ENCODE results near the gene PRCD. TPM values are rescaled to one million over a fixed set of nuclear protein-coding genes. Genes with fewer than 3 reads are reported as not detected.

PRCD gene
- total and polyA plus RNA-seq, 5 donors from 2014 or later: 0.52 TPM; not detected in 4

GRCh38 chr17:76495663-76496400 lies 44.0 kb upstream of the PRCD start:
- no peak overlapping the region for H3K27ac Mint-ChIP-seq
- H3K4me3 Mint-ChIP-seq: no peak overlapping the region
- Histone ChIP-seq H3K4me3 (ENCODE audit: low read depth, low read length) (no peak overlapping the region), H3K36me3 (ENCODE audit: control insufficient read depth, insufficient read depth, low read length) (no peaks in the 10 kb centered on the region), H3K4me1 (ENCODE audit: control insufficient read depth, insufficient read depth, low read length, poor library complexity, severe bottlenecking) (peaks cover 32% of the 10 kb centered on the region), H3K27ac (ENCODE audit: insufficient read depth, low read length, poor library complexity, severe bottlenecking) (no peak overlapping the region), H3K9me3 (ENCODE audit: control insufficient read depth in 2 of 2, low read length in 2 of 2) (no peaks in the 10 kb centered on the region), H3K27me3 (ENCODE audit: control insufficient read depth, insufficient read depth, low read length) (no peaks in the 10 kb centered on the region)
- H3K27me3 Mint-ChIP-seq: no peaks in the 10 kb centered on the region
- DNase-seq (no peak), ATAC-seq (ENCODE audit: low read depth in 2 of 2) (no peak)
- H3K9me3 Mint-ChIP-seq: no peaks in the 10 kb centered on the region
- H3K4me1 Mint-ChIP-seq: peaks cover 0 to 50% (median 20%) of the 10 kb centered on the region in 4 donors
- H3K36me3 Mint-ChIP-seq: no peaks in the 10 kb centered on the region

GRCh38 chr17:76496464-76496863 lies 43.4 kb upstream of the PRCD start:
- Histone ChIP-seq H3K4me3 (ENCODE audit: low read depth, low read length) (no peak overlapping the region), H3K36me3 (ENCODE audit: control insufficient read depth, insufficient read depth, low read length) (no peaks in the 10 kb centered on the region), H3K27me3 (ENCODE audit: control insufficient read depth, insufficient read depth, low read length) (no peaks in the 10 kb centered on the region), H3K27ac (ENCODE audit: insufficient read depth, low read length, poor library complexity, severe bottlenecking) (no peak overlapping the region), H3K4me1 (ENCODE audit: control insufficient read depth, insufficient read depth, low read length, poor library complexity, severe bottlenecking) (peaks cover 36% of the 10 kb centered on the region), H3K9me3 (ENCODE audit: control insufficient read depth in 2 of 2, low read length in 2 of 2) (no peaks in the 10 kb centered on the region)
- DNase-seq (no peak), ATAC-seq (ENCODE audit: low read depth in 2 of 2) (no peak)
- Mint-ChIP-seq H3K27me3 (no peaks in the 10 kb centered on the region), H3K4me3 (peak overlapping the region in 2 of 4 donors; percentile 12 to 27), H3K36me3 (no peaks in the 10 kb centered on the region), H3K27ac (no peak overlapping the region), H3K4me1 (peaks cover 0 to 51% (median 22%) of the 10 kb centered on the region in 4 donors), H3K9me3 (no peaks in the 10 kb centered on the region)

- Mint-ChIP-seq H3K27ac (no peak overlapping the region), H3K9me3 (no peaks in the 10 kb centered on the region), H3K4me3 (no peak overlapping the region), H3K27me3 (no peaks in the 10 kb centered on the region), H3K36me3 (no peaks in the 10 kb centered on the region), H3K4me1 (peaks cover 0 to 53% (median 21%) of the 10 kb centered on the region in 4 donors)
- H3K9me3 ChIP-seq (ENCODE audit: control insufficient read depth in 2 of 2, low read length in 2 of 2): no peaks in the 10 kb centered on the region
- no peak for ATAC-seq (ENCODE audit: low read depth in 2 of 2)
- no peak overlapping the region for H3K4me3 ChIP-seq (ENCODE audit: low read depth, low read length)
- H3K27me3 ChIP-seq (ENCODE audit: control insufficient read depth, insufficient read depth, low read length): no peaks in the 10 kb centered on the region
- DNase-seq: no peak
- no peaks in the 10 kb centered on the region for H3K36me3 ChIP-seq (ENCODE audit: control insufficient read depth, insufficient read depth, low read length)
- peaks cover 41% of the 10 kb centered on the region for H3K4me1 ChIP-seq (ENCODE audit: control insufficient read depth, insufficient read depth, low read length, poor library complexity, severe bottlenecking)
- no peak overlapping the region for H3K27ac ChIP-seq (ENCODE audit: insufficient read depth, low read length, poor library complexity, severe bottlenecking)
These were observed 42.2 kb upstream of the PRCD start for GRCh38 chr17:76497699-76497978.

GRCh38 chr17:76497979-76498875 lies 41.6 kb upstream of the PRCD start:
- Histone ChIP-seq H3K9me3 (ENCODE audit: control insufficient read depth in 2 of 2, low read length in 2 of 2) (no peaks in the 10 kb centered on the region), H3K4me3 (ENCODE audit: low read depth, low read length) (no peak overlapping the region), H3K27ac (ENCODE audit: insufficient read depth, low read length, poor library complexity, severe bottlenecking) (no peak overlapping the region), H3K36me3 (ENCODE audit: control insufficient read depth, insufficient read depth, low read length) (no peaks in the 10 kb centered on the region), H3K27me3 (ENCODE audit: control insufficient read depth, insufficient read depth, low read length) (no peaks in the 10 kb centered on the region), H3K4me1 (ENCODE audit: control insufficient read depth, insufficient read depth, low read length, poor library complexity, severe bottlenecking) (peaks cover 35% of the 10 kb centered on the region)
- Mint-ChIP-seq H3K9me3 (no peaks in the 10 kb centered on the region), H3K27ac (peak overlapping the region in 1 of 3 donors; percentile 21), H3K27me3 (no peaks in the 10 kb centered on the region), H3K4me3 (peak overlapping the region in 1 of 4 donors; percentile 47), H3K36me3 (no peaks in the 10 kb centered on the region), H3K4me1 (peaks cover 0 to 50% (median 15%) of the 10 kb centered on the region in 4 donors)
- DNase-seq (no peak), ATAC-seq (ENCODE audit: low read depth in 2 of 2) (no peak)

- Histone ChIP-seq H3K36me3 (ENCODE audit: control insufficient read depth, insufficient read depth, low read length) (no peaks in the 10 kb centered on the region), H3K4me3 (ENCODE audit: low read depth, low read length) (no peak overlapping the region), H3K9me3 (ENCODE audit: control insufficient read depth in 2 of 2, low read length in 2 of 2) (no peaks in the 10 kb centered on the region), H3K27me3 (ENCODE audit: control insufficient read depth, insufficient read depth, low read length) (no peaks in the 10 kb centered on the region), H3K27ac (ENCODE audit: insufficient read depth, low read length, poor library complexity, severe bottlenecking) (no peak overlapping the region), H3K4me1 (ENCODE audit: control insufficient read depth, insufficient read depth, low read length, poor library complexity, severe bottlenecking) (peaks cover 29% of the 10 kb centered on the region)
- no peaks in the 10 kb centered on the region for H3K9me3 Mint-ChIP-seq
- H3K4me1 Mint-ChIP-seq: peaks cover 0 to 44% (median 12%) of the 10 kb centered on the region in 4 donors
- no peaks in the 10 kb centered on the region for H3K27me3 Mint-ChIP-seq
- H3K36me3 Mint-ChIP-seq: no peaks in the 10 kb centered on the region
- H3K4me3 Mint-ChIP-seq: peak overlapping the region in 2 of 4 donors; percentile 35 to 49
- DNase-seq: no peak
- no peak for ATAC-seq (ENCODE audit: low read depth in 2 of 2)
- peak overlapping the region in 1 of 3 donors; percentile 21 for H3K27ac Mint-ChIP-seq
These were observed 41.0 kb upstream of the PRCD start for GRCh38 chr17:76498876-76499251.

GRCh38 chr17:76499267-76499667 lies 40.6 kb upstream of the PRCD start:
- H3K27me3 ChIP-seq (ENCODE audit: control insufficient read depth, insufficient read depth, low read length): no peaks in the 10 kb centered on the region
- H3K4me1 ChIP-seq (ENCODE audit: control insufficient read depth, insufficient read depth, low read length, poor library complexity, severe bottlenecking): peaks cover 26% of the 10 kb centered on the region
- H3K36me3 ChIP-seq (ENCODE audit: control insufficient read depth, insufficient read depth, low read length): no peaks in the 10 kb centered on the region
- H3K27me3 Mint-ChIP-seq: no peaks in the 10 kb centered on the region
- no peak for DNase-seq
- peaks cover 0 to 43% (median 11%) of the 10 kb centered on the region in 4 donors for H3K4me1 Mint-ChIP-seq
- no peak overlapping the region for H3K4me3 ChIP-seq (ENCODE audit: low read depth, low read length)
- no peaks in the 10 kb centered on the region for H3K36me3 Mint-ChIP-seq
- no peak overlapping the region for H3K27ac ChIP-seq (ENCODE audit: insufficient read depth, low read length, poor library complexity, severe bottlenecking)
- no peaks in the 10 kb centered on the region for H3K9me3 ChIP-seq (ENCODE audit: control insufficient read depth in 2 of 2, low read length in 2 of 2)
- no peaks in the 10 kb centered on the region for H3K9me3 Mint-ChIP-seq
- H3K27ac Mint-ChIP-seq: no peak overlapping the region
- peak overlapping the region; percentile 39 to 59 (median 52) for H3K4me3 Mint-ChIP-seq
- no peak for ATAC-seq (ENCODE audit: low read depth in 2 of 2)

GRCh38 chr17:76500074-76500746 lies 39.6 kb upstream of the PRCD start:
- Mint-ChIP-seq H3K27me3 (no peaks in the 10 kb centered on the region), H3K4me1 (peaks cover 0 to 43% (median 12%) of the 10 kb centered on the region in 4 donors), H3K9me3 (no peaks in the 10 kb centered on the region), H3K4me3 (peak overlapping the region; percentile 72 to 86 (median 81)), H3K27ac (peak overlapping the region in 2 of 3 donors; percentile 25 to 44), H3K36me3 (no peaks in the 10 kb centered on the region)
- no peaks in the 10 kb centered on the region for H3K9me3 ChIP-seq (ENCODE audit: control insufficient read depth in 2 of 2, low read length in 2 of 2)
- no peaks in the 10 kb centered on the region for H3K36me3 ChIP-seq (ENCODE audit: control insufficient read depth, insufficient read depth, low read length)
- no peak overlapping the region for H3K4me3 ChIP-seq (ENCODE audit: low read depth, low read length)
- ATAC-seq (ENCODE audit: low read depth in 2 of 2): no peak
- H3K4me1 ChIP-seq (ENCODE audit: control insufficient read depth, insufficient read depth, low read length, poor library complexity, severe bottlenecking): peaks cover 26% of the 10 kb centered on the region
- no peak for DNase-seq
- no peaks in the 10 kb centered on the region for H3K27me3 ChIP-seq (ENCODE audit: control insufficient read depth, insufficient read depth, low read length)
- H3K27ac ChIP-seq (ENCODE audit: insufficient read depth, low read length, poor library complexity, severe bottlenecking): peak overlapping the region; percentile 74
